Upper lobe of left lung (tissue), 6 donors: ENCODE measurements around the gene LPCAT1. TPM values are rescaled to one million over a fixed set of nuclear protein-coding genes. Genes with fewer than 3 reads are reported as not detected.

Source experiments
- ATAC-seq, 2 donors: fragments of 200-7000 bp; cut with Tn5 transposase; one replicate each; pipeline ENCODE4 v1.9.1; 2022; ENCODE audit warnings: mild to moderate bottlenecking in 2 of 2, moderate library complexity in 2 of 2; ENCODE audit not compliant: low FRiP score in 2 of 2
- DNase-seq, 2 donors: peaks; one replicate each; pipeline ENCODE4 v3.0.0-alpha.2; 2019 to 2020
- H3K27ac ChIP-seq, 4 donors: fragments of 200-600 bp; sonication (generic); one replicate each; pipeline ENCODE4 v1.5.1; 2016 to 2019
- H3K27me3 ChIP-seq, 4 donors: fragments of 200-600 bp; sonication (generic); one replicate each; pipeline ENCODE4 v1.5.1; 2017 to 2019
- H3K36me3 ChIP-seq, 4 donors: fragments of 200-600 bp; sonication (generic); one replicate each; pipeline ENCODE4 v1.5.1; 2016 to 2019
- H3K4me1 ChIP-seq, 4 donors: fragments of 200-600 bp; sonication (generic); one replicate each; pipeline ENCODE4 v1.5.1; 2018 to 2019
- H3K4me3 ChIP-seq, 4 donors: fragments of 200-600 bp; sonication (generic); one replicate each; pipeline ENCODE4 v1.5.1; 2017 to 2019; ENCODE audit warnings: mild to moderate bottlenecking in 2 of 4, moderate library complexity in 1 of 4
- H3K9me3 ChIP-seq, 4 donors: fragments of 200-600 bp; sonication (generic); one replicate each; pipeline ENCODE4 v1.5.1; 2018 to 2019
- EP300 ChIP-seq, 4 donors: sonication (generic); formaldehyde crosslinking; IDR thresholded peaks; one replicate each; pipeline ENCODE4 v1.5.1; 2017; ENCODE audit warnings: antibody characterized with exemption in 4 of 4, control low read depth in 2 of 4
- POLR2A ChIP-seq, 4 donors: fragments of 450-650 bp; IDR thresholded peaks; one replicate each; pipeline ENCODE4 v1.5.1; 2016 to 2017; ENCODE audit warnings: antibody characterized with exemption in 4 of 4, mild to moderate bottlenecking in 2 of 4
- POLR2AphosphoS5 ChIP-seq, 2 donors: sonication (generic); formaldehyde crosslinking; IDR thresholded peaks; one replicate each; pipeline ENCODE4 v1.5.1; 2017; ENCODE audit warnings: antibody characterized with exemption in 2 of 2
- WGBS, 2 donors: methylation state at CpG; one replicate each; pipeline ENCODE4 v1.1.5; 2017 to 2018; 5-methylcytosine and 5-hydroxymethylcytosine counted together
- total RNA-seq, 6 donors: library from RNA; depleted of rRNA in 4 of 6; stranded (reverse); fragments of >200 nt in 4 of 6; gene quantifications; one replicate each; pipeline versions ENCODE4 v1.1.0 to v1.2.1, GENCODE V29; 2016 to 2021
- TF ChIP-seq, protein P1 (sequence below), 6 experiments: fragments of 450-650 bp in 4 of 6; fragments of 200-600 bp in 2 of 6; sonication (generic) in 2 of 6; IDR thresholded peaks; one replicate each; pipeline ENCODE4 v1.5.1; 2016 to 2019; ENCODE audit warnings: antibody characterized with exemption in 6 of 6
- donor health status: DM: no; HTN: no; CAD: no; lungs with moderate emphysema.
- donor health status: DM: no; HTN: yes; CAD: no; lungs with severe emphysema.

Gene LPCAT1
- total RNA-seq, 6 donors from 2014 or later = 403 to 922 (median 538) TPM

DNA sequence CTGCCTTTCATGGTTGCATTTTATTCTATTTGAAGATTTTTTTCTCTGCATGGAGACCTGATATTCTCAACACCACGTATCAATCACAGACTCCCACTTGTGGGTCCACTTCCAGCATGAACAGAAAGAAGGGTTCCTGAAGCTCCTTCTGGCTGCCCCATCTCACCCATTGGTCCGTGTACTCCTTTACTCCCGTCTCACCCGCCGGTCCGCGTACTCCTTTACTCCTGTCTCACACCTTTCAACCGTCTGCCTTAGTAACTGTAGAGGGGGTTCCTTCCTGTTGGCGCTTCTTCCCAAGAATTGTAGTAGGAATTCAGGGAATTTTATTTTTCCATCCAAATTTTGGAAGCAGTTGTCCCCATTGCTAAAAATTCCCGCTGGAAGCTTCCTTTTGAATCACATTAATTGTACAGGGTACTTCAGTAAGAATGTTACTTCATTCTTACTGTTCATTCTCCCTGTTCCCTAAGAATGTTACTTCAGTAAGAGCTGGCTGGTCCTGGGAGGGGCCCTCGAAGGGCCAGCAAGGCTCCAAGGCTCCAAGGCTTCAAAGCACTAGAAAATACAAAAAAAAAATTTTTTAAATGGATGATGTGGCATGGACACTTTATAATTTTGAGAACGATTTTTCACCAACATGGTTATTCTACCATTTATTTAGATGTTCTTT, 3.9 kb upstream of the LPCAT1 start:
- H3K9me3 ChIP-seq = no peaks in the 10 kb centered on the region
- ATAC-seq = no peak
- no peak overlapping the region for H3K4me3 ChIP-seq
- H3K4me1 ChIP-seq = peaks cover 5 to 13% (median 6%) of the 10 kb centered on the region in 4 donors
- H3K36me3 ChIP-seq = no peaks in the 10 kb centered on the region
- DNase-seq = no peak
- no peak for TF ChIP-seq EP300 (IDR thresholded peaks at IDR 0.05)
- TF ChIP-seq POLR2AphosphoS5 (IDR thresholded peaks at IDR 0.05) = no peak
- no peak for TF ChIP-seq POLR2A (IDR thresholded peaks at IDR 0.05)
- TF ChIP-seq, protein P1, sequence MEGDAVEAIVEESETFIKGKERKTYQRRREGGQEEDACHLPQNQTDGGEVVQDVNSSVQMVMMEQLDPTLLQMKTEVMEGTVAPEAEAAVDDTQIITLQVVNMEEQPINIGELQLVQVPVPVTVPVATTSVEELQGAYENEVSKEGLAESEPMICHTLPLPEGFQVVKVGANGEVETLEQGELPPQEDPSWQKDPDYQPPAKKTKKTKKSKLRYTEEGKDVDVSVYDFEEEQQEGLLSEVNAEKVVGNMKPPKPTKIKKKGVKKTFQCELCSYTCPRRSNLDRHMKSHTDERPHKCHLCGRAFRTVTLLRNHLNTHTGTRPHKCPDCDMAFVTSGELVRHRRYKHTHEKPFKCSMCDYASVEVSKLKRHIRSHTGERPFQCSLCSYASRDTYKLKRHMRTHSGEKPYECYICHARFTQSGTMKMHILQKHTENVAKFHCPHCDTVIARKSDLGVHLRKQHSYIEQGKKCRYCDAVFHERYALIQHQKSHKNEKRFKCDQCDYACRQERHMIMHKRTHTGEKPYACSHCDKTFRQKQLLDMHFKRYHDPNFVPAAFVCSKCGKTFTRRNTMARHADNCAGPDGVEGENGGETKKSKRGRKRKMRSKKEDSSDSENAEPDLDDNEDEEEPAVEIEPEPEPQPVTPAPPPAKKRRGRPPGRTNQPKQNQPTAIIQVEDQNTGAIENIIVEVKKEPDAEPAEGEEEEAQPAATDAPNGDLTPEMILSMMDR (IDR thresholded peaks at IDR 0.05) = no peak
- H3K27ac ChIP-seq = no peak overlapping the region
- WGBS, 2 donors = 78 to 86% methylated on average over 12 of the region's 12 CpGs
- H3K27me3 ChIP-seq = no peaks in the 10 kb centered on the region

DNA sequence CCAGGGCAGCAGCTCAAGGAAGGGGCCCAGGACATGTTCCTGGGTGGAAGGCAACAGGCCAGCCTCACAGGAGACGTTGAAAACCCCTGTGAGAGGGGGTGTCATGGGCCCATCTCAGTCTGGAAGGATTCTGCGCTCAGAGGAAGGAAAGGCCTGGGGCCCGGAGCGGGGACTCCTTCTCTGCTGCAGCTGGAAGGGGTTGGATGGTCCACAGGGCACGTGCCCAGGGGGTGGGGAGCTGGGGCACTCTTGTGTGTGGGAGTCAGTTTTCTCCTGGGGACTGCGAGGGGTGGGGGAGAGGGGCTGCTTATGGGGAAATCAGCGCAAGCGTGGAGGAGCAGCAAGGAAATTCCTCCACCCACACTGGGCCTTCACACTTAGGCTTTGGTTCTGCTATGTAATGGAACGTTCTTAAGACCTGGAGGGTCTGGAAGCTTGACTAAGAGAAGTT, 2.9 kb upstream of the LPCAT1 start:
- ATAC-seq = no peak
- H3K4me3 ChIP-seq = no peak overlapping the region
- H3K36me3 ChIP-seq = peaks cover 0 to 3% (median under 1%) of the 10 kb centered on the region in 4 donors
- peaks cover 13 to 23% (median 16%) of the 10 kb centered on the region in 4 donors for H3K4me1 ChIP-seq
- TF ChIP-seq POLR2AphosphoS5 (IDR thresholded peaks at IDR 0.05) (no peak), POLR2A (IDR thresholded peaks at IDR 0.05) (no peak), EP300 (IDR thresholded peaks at IDR 0.05) (no peak)
- TF ChIP-seq, protein P1 (IDR thresholded peaks at IDR 0.05) = no peak
- WGBS, 2 donors = 83 to 86% methylated on average over 9 of the region's 9 CpGs
- H3K27ac ChIP-seq = no peak overlapping the region
- no peaks in the 10 kb centered on the region for H3K27me3 ChIP-seq
- DNase-seq = peak in 1 of 2 donors; percentile 30
- H3K9me3 ChIP-seq = no peaks in the 10 kb centered on the region

DNA sequence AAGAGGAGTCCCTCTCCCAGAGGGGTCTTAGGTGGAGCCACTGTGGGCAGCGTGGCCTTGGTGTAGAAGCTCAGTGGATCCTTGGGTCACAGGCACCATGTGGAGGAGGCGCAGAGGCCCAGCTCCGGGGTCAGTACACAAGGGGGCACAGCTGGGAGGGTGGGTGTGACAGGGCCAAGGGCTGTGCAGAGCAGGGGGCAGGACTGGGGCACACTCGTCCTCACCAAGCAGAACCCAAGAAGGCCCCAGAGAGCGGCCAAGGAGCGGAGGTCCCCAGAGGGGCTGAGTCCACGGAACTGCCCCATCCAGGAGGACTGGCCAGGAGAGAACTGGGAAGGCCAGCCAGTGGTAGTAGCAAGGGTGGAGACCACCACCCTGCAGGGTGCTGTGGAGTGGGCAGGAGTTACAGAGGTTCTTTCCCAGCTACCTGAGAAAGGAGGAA, 2.5 kb upstream of the LPCAT1 start:
- DNase-seq (peak; percentile 20 to 44), ATAC-seq (no peak)
- WGBS, 2 donors = 93 to 95% methylated on average over 7 of the region's 7 CpGs
- TF ChIP-seq, protein P1 (IDR thresholded peaks at IDR 0.05) = no peak
- no peak for TF ChIP-seq POLR2AphosphoS5 (IDR thresholded peaks at IDR 0.05)
- TF ChIP-seq EP300 (IDR thresholded peaks at IDR 0.05) = no peak
- TF ChIP-seq POLR2A (IDR thresholded peaks at IDR 0.05) = no peak
- Histone ChIP-seq H3K9me3 (no peaks in the 10 kb centered on the region), H3K4me1 (peaks cover 13 to 28% (median 16%) of the 10 kb centered on the region in 4 donors), H3K27ac (no peak overlapping the region), H3K36me3 (peaks cover 0 to 4% (median 2%) of the 10 kb centered on the region in 4 donors), H3K4me3 (no peak overlapping the region), H3K27me3 (no peaks in the 10 kb centered on the region)

DNA sequence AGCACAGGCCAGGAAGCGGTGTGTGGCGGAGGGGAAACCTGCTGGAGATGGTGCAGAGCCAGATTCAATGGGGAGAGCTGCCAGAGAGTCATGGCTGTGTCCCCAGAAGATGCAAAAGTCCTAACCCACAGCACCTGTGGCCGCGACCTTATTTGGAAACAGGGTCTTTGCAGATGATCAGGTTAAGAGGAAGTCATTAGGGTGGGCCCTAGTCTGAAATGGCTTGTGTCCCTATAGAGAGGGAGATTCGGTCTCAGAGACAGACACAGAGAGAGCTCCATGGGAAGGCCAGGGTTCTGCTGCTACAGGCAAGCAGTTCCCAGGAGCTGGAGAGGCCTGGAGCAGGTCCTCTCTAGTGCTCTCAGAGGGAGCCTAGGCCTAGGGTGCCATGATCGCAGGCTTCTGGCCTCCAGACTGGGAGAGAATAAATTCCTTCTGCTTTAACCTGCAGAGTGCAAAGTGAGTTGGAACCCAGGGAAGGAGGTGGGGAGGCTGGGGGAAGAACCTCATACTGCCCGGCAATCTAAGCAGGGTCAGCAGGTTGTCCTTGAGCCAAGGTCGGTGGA, 1.9 kb upstream of the LPCAT1 start:
- Histone ChIP-seq H3K4me1 (peaks cover 13 to 28% (median 16%) of the 10 kb centered on the region in 4 donors), H3K27ac (no peak overlapping the region), H3K9me3 (no peaks in the 10 kb centered on the region), H3K27me3 (no peaks in the 10 kb centered on the region), H3K36me3 (peaks cover 0 to 9% (median 2%) of the 10 kb centered on the region in 4 donors), H3K4me3 (no peak overlapping the region)
- ATAC-seq (no peak), DNase-seq (peak in 1 of 2 donors; percentile 19)
- TF ChIP-seq, protein P1 (IDR thresholded peaks at IDR 0.05) = no peak
- no peak for TF ChIP-seq POLR2A (IDR thresholded peaks at IDR 0.05)
- TF ChIP-seq POLR2AphosphoS5 (IDR thresholded peaks at IDR 0.05) = no peak
- TF ChIP-seq EP300 (IDR thresholded peaks at IDR 0.05) = no peak
- 97 to 99% methylated on average over 7 to 8 of the region's 8 CpGs for WGBS, 2 donors
